ENCODE data around the gene SMARCA5.

DNA sequence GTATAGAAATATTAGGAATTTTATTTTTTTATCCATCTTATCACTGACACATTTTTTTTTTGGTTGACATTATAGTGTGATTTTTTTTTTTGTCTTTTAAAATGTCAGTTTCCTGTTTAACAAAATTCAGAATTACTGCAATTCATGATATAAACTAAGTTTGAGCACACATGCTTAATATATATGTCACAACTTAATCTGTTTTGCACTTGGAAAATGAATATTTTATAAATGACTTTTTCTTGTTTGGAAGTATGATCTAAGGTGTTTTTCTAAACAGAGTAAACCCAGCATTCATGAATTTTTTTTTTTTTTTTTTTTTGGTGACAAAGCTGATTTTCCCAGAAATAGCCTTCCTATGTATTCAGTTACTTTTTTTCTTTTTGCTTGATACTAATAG is 2.4 kb downstream of the SMARCA5 start:
- TF ChIP-seq GABPA (IDR thresholded peaks at IDR 0.05; ENCODE audit: low read depth) = no peak
- no peak for TF ChIP-seq CTCF (IDR thresholded peaks at IDR 0.05; ENCODE audit: insufficient read depth, low read length)

Data from HL-60 (cell line).